ENCODE data around the gene SV2B. TPM values are rescaled to one million over a fixed set of nuclear protein-coding genes. Genes with fewer than 3 reads are reported as not detected.

Gene SV2B
- total RNA-seq, 1 donor = not detected

GRCh38 chr15:91318516-91318915, 218.5 kb downstream of the SV2B start:
- no peak for TF ChIP-seq CTCF (IDR thresholded peaks at IDR 0.05; ENCODE audit: insufficient read depth, low read depth, low read length)
- no peak overlapping the region for H3K4me3 ChIP-seq (ENCODE audit: low read depth, low read length)
- no peak for DNase-seq (ENCODE audit: low read depth)

- TF ChIP-seq CTCF (IDR thresholded peaks at IDR 0.05; ENCODE audit: insufficient read depth, low read depth, low read length) = no peak
These were observed 218.9 kb downstream of the SV2B start for GRCh38 chr15:91318931-91319330.

GRCh38 chr15:91319371-91320059, 219.5 kb downstream of the SV2B start:
- TF ChIP-seq CTCF (IDR thresholded peaks at IDR 0.05; ENCODE audit: insufficient read depth, low read depth, low read length) = no peak
- no peak for DNase-seq (ENCODE audit: low read depth)
- H3K4me3 ChIP-seq (ENCODE audit: low read depth, low read length) = no peak overlapping the region

More at GRCh38 chr15:91318931-91319330, 218.9 kb downstream of the SV2B start:
- DNase-seq (ENCODE audit: low read depth) = no peak
- H3K4me3 ChIP-seq (ENCODE audit: low read depth, low read length) = no peak overlapping the region

GRCh38 chr15:91320101-91320500, 220.0 kb downstream of the SV2B start:
- no peak for DNase-seq (ENCODE audit: low read depth)
- no peak for TF ChIP-seq CTCF (IDR thresholded peaks at IDR 0.05; ENCODE audit: insufficient read depth, low read depth, low read length)
- H3K4me3 ChIP-seq (ENCODE audit: low read depth, low read length) = no peak overlapping the region

- H3K4me3 ChIP-seq (ENCODE audit: low read depth, low read length) = no peak overlapping the region
- no peak for TF ChIP-seq CTCF (IDR thresholded peaks at IDR 0.05; ENCODE audit: insufficient read depth, low read depth, low read length)
- no peak for DNase-seq (ENCODE audit: low read depth)
These were observed 229.9 kb downstream of the SV2B start for GRCh38 chr15:91329914-91330313.

GRCh38 chr15:91331581-91331980, 231.5 kb downstream of the SV2B start:
- TF ChIP-seq CTCF (IDR thresholded peaks at IDR 0.05; ENCODE audit: insufficient read depth, low read depth, low read length) = no peak
- DNase-seq (ENCODE audit: low read depth) = no peak
- H3K4me3 ChIP-seq (ENCODE audit: low read depth, low read length) = no peak overlapping the region

- H3K4me3 ChIP-seq (ENCODE audit: low read depth, low read length) = no peak overlapping the region
- no peak for TF ChIP-seq CTCF (IDR thresholded peaks at IDR 0.05; ENCODE audit: insufficient read depth, low read depth, low read length)
These were observed 235.6 kb downstream of the SV2B start for GRCh38 chr15:91335702-91336101.

More at GRCh38 chr15:91335702-91336101, 235.6 kb downstream of the SV2B start:
- DNase-seq (ENCODE audit: low read depth) = no peak

All from fibroblast of villous mesenchyme (primary cell).